Vagina (tissue), 2 donors: Measurements from ENCODE around the gene POU2F3.

Source experiments
- CTCF ChIP-seq, 3 experiments: fragments of 450-650 bp in 2 of 3; fragments of 200-600 bp in 1 of 3; sonication (generic) in 1 of 3; IDR thresholded peaks; one replicate each; pipeline ENCODE4 v1.5.1; 2017 to 2019; ENCODE audit warnings: antibody characterized with exemption in 3 of 3, mild to moderate bottlenecking in 2 of 3, moderate library complexity in 2 of 3
- POLR2A ChIP-seq, 2 donors: fragments of 450-650 bp; IDR thresholded peaks; one replicate each; pipeline ENCODE4 v1.6.1; 2017; ENCODE audit warnings: antibody characterized with exemption in 2 of 2, mild to moderate bottlenecking in 2 of 2, moderate library complexity in 2 of 2
- POLR2AphosphoS5 ChIP-seq, 2 donors: sonication (generic); formaldehyde crosslinking; IDR thresholded peaks; one replicate each; pipeline ENCODE4 v1.9.0; 2017; ENCODE audit warnings: antibody characterized with exemption in 2 of 2, mild to moderate bottlenecking in 2 of 2, low read depth in 1 of 2; ENCODE audit not compliant: insufficient read depth in 1 of 2

GRCh38 chr11:120219232-120219937 lies 20.6 kb upstream of the POU2F3 start:
- no peak for TF ChIP-seq POLR2AphosphoS5 (IDR thresholded peaks at IDR 0.05; ENCODE audit: insufficient read depth in 1 of 2, low read depth in 1 of 2)
- TF ChIP-seq POLR2A (IDR thresholded peaks at IDR 0.05) = no peak
- no peak for TF ChIP-seq CTCF (IDR thresholded peaks at IDR 0.05)
